ENCODE data around the gene ELMOD2.

- TF ChIP-seq EZH2phosphoT487 (IDR thresholded peaks at IDR 0.05; ENCODE audit: insufficient read depth, low read depth) (no peak), EZH2 (IDR thresholded peaks at IDR 0.05; ENCODE audit: insufficient read depth, poor library complexity, severe bottlenecking) (no peak)
These were observed 24.6 kb upstream of the ELMOD2 start for GRCh38 chr4:140499391-140499790.
